Activated CD8-positive, alpha-beta memory T cell treated with anti-CD3 and anti-CD28 coated beads for 48 hours (primary cell): ENCODE data around the gene MRPL41.
"Not testable (repeated sequence)": the region's sequence is repeated elsewhere in the genome, so short reads cannot be mapped to it uniquely, and the experiment has no call there.

Experiments used
- DNase-seq, 3 experiments: peaks; one replicate each; pipeline ENCODE4 v3.0.0-alpha.2; 2020; ENCODE audit warnings: low read depth in 2 of 3, low spot score in 2 of 3

Gene MRPL41

GRCh38 chr9:137552022-137552768 is 516 bp downstream of the MRPL41 start:
- no peak for DNase-seq

GRCh38 chr9:137553654-137554053 is 2.0 kb downstream of the MRPL41 start:
- DNase-seq, result not testable (repeated sequence)

DNA sequence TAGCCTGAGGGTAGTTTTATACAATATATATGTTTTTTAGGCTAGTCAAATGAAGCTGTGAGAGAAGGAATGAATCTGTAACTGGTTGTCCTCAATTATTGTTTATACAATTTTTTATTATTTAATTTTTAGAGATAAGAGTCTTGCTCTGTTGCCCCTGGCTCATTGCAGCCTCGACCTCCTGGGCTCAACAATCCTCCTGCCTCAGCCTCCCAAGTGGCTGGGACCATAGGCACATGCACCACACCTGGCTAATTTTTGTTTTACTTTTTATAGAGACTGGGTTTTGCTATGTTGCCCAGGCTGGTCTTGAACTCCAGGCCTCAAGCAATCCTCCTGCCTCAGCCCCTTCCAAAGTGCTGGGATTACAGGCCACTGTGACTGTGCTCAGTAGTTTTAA is 2.7 kb downstream of the MRPL41 start:
- DNase-seq, result no peak

DNA sequence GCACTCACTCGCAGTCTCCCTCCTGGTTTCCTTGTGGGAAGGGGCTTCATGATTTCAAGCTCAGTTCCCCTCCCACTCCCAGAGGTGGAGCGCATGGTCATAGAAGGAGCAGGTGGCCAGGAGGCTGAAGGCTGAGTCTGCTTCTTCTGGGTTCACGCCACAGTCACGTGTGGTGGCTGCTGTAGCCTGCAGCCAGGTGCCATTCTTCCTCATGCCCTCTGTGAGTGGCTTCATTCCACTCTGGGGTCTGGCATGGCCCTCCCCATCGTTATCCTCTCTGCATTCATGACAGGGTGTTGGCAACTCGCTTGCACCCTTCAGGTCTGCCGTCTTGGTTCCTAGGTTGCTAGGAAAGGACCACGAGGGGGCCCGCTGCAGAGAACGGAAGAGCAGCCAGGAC is 3.5 kb downstream of the MRPL41 start:
- DNase-seq, result no peak

DNA sequence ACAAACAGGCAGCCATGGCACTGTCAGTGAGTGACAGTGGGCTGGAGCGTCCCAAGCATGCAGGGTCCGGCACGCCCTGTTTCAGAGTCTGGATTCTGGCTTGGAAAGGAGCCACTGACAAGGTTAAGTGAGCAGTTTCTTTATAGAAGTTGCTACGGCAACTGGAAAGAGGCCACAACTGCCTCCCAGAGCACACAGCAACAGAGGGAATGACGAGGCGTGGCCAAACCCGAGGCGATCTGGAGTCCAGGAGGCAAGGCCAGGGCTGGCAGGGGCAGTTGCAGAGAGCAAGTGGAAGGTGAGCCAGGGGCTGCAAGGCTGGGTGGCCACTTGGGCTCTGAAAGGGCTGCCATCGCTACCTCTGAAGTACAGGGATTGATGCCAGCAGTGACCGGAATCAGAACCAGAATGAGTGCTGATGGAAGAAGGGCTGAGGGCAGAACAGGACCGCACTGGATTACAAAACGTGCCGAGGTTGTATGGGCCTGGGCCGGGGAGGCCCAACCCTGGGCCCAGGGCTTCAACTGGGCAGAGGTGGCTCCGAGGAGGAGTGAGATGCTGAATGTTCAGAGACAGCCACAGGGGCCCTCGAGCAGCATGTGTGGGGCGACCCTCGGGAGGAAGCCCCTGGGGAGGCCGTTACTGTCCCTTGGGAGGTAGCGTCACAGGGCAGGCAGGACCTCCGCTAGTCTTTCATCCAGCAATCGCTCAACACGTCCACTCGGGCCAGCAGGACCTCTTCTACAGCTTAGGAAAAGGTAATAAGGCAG is 4.6 kb downstream of the MRPL41 start:
- DNase-seq, result no peak

DNA sequence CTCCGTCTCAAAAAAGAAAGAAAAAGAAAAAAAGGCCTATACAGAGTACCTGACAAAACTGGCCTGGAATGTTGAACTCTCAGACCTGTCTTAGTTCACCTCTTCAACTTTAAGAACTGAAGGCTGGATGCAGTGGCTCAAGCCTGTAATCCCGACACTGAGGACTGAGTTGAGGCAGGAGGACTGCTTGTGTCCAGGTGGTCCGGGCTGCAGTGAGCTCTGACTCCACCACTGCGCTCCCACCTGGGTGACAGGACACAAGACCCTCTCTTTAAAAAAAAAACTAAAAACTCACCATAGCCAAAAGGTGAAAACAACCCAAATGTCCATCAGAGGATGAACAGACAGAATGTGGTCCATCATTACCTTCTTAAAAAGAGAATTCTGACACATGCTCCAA is 6.4 kb downstream of the MRPL41 start:
- no peak for DNase-seq

GRCh38 chr9:137564134-137564533 is 12.5 kb downstream of the MRPL41 start:
- DNase-seq, result no peak

GRCh38 chr9:137564817-137565411 is 13.2 kb downstream of the MRPL41 start:
- no peak for DNase-seq

DNA sequence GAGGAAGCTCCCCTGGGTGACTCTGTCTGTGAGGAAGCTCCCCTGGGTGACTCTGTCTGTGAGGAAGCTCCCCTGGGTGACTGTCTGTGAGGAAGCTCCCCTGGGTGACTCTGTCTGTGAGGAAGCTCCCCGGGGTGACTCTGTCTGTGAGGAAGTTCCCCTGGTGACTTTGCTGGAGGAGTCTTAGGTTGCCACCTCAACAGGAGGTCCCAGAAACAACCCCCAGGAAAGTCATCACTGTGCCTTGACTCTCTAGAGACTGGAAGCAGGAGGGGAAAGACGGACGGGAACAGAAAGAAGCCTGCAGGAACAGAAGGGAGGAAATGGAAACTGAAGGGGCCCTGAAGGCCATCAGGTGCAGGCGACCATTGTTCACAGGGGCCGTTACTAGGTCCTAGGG is 16.8 kb downstream of the MRPL41 start:
- DNase-seq, result not testable (repeated sequence)

DNA sequence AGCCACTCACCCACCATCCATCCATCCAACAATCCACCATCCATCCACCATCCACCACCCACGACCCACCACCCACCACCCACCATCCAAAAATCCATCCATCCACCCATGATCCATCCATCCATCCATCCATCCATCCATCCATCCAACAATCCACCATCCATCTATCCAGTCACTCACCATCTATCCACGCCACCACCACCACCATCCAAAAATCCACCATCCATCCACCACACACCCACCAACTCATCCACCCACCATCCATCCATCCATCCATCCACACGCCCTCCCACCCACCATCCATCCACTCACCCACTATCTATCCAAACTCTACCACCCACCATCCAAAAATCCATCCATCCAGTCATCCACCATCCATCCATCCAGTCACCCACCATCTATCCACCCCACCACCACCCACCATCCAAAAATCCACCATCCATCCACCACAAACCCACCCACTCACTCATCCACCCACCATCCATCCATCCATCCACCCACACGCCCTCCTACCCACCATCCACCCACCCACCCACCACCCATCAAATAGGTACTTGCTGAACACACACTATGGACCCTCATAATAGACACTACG is 18.0 kb downstream of the MRPL41 start:
- DNase-seq, result no peak

- DNase-seq, result no peak
Observed at GRCh38 chr9:137570566-137570965, 18.9 kb downstream of the MRPL41 start.

- DNase-seq, result no peak
Observed at GRCh38 chr9:137574192-137574591, 22.5 kb downstream of the MRPL41 start.

DNA sequence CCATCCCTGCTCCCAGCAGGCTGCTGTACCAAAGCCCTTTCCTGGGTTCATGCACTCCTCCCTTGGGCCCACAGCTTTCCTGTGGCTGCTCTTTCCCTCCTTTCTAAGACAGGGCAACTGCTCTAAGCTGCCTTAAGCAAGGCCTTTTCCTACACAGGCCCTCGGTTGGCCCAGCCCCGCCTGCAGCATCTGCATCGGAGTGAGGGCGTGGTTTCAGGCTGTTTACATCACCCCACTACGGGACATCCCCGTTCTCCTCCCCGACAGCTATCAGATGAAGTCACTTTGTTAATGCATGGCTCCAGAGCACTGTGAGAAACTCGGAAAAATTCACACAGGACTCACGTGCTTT is 23.7 kb downstream of the MRPL41 start:
- DNase-seq, result no peak

- DNase-seq, result no peak
Observed at GRCh38 chr9:137575716-137576411, 24.2 kb downstream of the MRPL41 start.

GRCh38 chr9:137578518-137579258 is 27.0 kb downstream of the MRPL41 start, which contains the start of gene DPH7:
DPH7 (minus strand) TSS chr9:137578925; CDS start chr9:137578777, 148 bp downstream.
- DNase-seq, result peak; percentile 90 to 95 (median 90)

- no peak for DNase-seq
Observed at GRCh38 chr9:137579259-137579604, 27.6 kb downstream of the MRPL41 start.

DNA sequence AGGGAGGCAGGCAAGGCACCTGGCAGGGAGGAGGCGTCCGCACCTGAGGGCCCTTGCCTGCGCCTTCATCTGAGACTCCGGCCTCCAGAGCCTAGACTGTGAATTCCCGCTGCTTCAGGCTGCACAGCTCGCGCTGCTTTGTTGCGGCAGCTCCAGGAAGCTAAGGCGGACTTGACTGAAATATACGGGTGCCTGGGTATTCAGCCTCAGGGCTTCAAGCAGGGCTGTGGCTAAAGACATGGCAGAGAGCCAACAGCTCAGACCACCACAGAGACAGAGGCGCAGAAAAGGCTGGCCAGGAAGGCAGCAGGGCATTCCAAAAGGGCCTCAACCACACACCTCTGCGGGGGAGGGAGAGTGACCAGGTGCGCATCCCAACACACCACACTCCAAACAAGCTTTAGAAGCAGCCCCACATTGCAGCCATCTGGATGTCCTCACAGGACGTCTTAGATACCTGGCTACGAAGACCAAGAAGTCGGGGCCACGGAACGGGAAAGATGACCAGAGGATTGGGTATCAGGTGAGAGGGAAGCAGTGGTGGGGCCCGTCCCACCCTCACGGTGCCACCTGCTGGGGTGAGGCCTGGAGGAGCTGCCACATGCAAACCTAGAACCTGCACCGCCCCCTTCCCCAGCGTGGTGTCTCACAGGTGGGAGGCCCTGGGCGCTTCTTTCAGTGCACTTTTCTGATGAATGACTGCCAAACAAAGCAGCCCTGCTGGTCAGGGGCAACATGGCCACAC is 28.7 kb downstream of the MRPL41 start:
- no peak for DNase-seq

- no peak for DNase-seq
Observed at GRCh38 chr9:137580954-137581322, 29.3 kb downstream of the MRPL41 start.

DNA sequence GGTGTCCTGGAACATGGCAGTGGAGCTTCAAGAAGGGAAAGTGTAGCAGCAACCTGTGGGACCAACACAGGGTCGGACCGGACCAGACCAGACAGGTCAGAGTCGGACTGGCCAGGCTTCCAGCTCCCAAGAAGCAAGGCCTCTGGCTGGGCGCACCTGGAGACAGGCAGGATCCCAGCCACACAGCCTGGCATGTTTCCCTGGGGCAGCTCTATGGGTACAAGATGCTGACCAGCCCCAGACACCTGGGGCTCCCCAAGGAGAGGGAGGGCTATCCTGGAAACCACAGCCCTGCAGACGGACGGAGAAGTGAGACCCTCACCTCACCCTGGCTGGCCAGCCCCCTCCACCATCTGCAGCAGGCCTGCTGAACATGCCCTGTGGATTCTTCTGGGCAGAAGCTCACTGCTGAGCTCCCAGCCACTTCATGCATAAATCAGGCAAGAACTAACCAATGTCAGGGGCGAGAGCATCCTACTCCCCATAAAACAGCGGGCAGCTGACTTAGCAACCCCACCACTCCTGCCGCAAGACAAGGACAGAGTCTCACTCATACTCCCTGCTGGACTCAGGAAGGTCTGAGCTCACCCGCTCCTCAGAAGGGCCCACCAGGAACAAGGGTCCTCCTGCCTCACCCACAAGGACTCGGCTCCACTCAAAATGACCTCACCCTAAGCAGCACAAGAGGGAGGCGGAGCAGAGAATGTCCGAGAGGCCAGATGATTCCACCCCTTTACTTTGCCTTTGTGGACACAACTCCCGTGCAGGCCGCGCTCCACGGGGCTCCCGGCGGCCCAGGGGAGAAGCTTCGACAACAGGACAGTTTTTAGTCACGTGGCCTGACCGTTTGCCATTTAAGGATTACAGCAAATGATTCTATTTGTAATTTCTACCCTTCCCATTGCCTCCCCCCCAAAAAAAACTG is 29.9 kb downstream of the MRPL41 start:
- no peak for DNase-seq
